ENCODE results near the gene RBM6. TPM values are rescaled to one million over a fixed set of nuclear protein-coding genes. Genes with fewer than 3 reads are reported as not detected.
A peak's percentile ranks its signal among the peaks of the same experiment; 100 is the strongest.
"Not testable (repeated sequence)": the region's sequence is repeated elsewhere in the genome, so short reads cannot be mapped to it uniquely, and the experiment has no call there.

Gene RBM6
- total RNA-seq, 1 donor from 2014 or later = 130 TPM

DNA sequence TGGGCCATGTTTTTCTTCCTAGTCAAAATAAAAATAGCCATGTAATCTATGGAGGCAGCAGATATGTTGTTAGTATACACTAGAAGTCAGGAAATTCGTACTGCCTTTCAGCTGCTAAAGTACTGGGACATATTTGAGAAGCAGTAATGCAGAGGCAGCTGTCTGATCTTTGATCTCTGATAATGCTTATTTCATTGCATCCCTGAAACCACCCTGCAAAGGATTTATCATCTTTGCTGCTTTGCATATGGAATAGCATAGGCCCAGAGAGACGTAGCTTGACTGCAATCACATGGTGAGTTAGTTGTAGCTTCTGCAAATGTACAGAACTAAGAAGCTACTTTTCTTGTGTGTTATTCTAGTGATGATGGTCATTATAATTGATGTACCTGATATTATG, 52.4 kb downstream of the RBM6 start:
- no peak for DNase-seq (ENCODE audit: low spot score)

DNA sequence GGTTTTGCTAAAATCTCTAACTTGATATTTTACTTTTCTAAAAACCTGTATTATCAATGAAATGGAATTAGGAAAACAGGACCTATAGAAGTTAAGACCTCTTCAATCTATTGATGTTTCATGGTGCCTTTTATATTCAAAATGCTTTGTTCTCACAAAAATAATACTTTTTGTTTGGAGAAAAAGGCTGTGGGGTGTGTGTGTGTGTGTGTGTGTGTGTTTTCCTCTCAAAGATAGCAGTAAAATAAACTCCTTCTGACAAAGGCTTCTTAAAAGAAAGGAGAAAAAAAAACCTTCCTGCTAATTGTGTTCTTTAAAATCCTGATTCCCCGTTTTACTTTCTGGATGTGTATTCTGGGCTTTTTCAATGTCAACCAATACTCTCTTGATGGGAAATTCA, 54.5 kb downstream of the RBM6 start:
- DNase-seq (ENCODE audit: low spot score) = no peak

DNA sequence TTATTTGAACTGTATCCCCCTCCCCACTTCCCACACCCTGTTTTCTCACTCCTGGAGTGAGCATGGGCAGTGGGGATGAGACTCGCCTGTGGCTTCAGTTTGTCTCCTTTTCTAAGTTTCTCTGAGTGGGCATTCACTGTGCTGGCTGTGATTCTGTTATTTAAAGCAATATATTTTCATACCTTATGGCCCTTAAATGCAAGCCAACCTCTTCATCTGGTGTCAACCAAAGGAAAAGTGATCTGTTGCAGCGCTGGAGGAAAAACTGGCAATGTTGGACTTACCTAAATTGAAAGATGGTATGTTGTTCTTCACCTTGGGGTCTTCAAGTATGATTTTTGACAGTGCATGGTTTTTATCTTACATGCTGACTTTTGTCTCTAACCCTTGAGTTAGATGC, 56.1 kb downstream of the RBM6 start:
- DNase-seq (ENCODE audit: low spot score) = no peak

DNA sequence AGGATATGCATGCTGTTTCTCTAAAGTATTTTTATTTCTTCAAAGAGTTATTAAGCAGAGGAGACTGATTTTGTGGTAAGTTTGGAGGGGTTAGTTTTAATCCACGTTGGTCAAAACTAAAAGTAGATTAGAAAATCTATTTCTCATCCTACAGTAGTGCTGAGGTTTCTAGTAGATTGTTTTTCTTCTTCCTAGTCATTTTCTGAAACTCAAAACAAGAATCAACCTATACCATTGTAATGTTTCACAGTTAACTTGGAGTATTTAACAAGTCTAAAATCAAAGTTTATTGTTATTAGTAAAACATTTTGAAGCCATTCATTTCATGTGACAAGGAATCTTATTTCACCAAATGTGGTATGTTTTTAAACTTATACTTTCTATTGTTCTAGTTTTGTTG, 57.9 kb downstream of the RBM6 start:
- DNase-seq (ENCODE audit: low spot score) = no peak

DNA sequence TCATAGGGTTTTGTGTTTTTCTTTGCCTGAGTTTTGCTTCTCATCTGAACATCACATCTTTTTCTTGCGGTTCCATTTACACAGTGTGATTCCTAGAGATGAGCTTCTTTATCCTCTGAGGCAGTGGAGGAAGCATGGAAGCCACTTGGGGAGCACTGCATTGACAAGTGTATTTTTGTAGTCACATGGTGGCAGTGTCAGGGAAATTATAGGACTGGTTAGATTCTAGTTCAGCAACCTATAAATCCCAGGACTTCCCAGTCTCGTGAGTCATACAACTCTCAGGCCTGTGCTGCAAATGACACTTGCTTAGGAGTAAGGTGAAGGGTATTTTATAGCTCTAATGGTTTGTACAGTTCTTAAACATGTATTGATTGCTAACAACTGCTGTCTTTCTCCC, 58.4 kb downstream of the RBM6 start:
- no peak for DNase-seq (ENCODE audit: low spot score)

DNA sequence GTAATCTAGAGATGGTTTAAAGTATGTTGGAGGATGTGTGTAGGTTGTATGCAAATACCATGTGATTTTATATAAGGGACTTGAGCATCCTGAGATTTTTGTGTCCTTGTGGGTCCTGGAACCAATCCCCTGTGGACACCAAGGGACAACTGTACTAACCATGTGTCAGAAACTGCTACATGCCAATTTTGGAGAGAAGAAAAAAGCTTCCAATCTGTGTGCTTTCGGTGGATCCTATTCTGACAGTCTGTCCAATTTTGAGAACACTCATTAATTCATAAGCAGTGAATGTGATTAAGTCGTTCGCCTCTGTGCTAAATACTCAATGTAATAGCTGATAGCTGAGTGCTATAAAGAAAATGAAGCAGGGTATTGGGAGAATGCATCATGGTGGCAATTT, 61.6 kb downstream of the RBM6 start:
- DNase-seq (ENCODE audit: low spot score) = no peak

DNA sequence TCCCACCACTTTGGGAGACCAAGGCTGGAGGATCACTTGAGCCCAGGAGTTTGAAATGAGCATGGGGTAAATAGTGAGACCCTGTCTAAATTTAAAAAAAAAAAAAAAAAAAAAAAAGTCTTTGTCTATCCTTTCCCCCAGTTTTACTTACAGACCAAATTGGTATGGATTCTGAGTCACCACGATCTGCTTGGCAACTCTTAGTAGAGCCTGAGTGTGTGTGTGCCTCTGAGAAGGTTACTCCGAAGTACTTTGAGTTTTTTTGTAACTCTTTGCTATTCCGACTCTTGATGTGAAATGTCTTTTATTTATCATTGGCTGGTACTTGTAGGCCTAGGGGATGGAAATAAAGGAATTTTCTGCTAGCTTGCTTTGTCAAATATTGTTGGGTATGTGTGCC, 63.3 kb downstream of the RBM6 start:
- no peak for DNase-seq (ENCODE audit: low spot score)

DNA sequence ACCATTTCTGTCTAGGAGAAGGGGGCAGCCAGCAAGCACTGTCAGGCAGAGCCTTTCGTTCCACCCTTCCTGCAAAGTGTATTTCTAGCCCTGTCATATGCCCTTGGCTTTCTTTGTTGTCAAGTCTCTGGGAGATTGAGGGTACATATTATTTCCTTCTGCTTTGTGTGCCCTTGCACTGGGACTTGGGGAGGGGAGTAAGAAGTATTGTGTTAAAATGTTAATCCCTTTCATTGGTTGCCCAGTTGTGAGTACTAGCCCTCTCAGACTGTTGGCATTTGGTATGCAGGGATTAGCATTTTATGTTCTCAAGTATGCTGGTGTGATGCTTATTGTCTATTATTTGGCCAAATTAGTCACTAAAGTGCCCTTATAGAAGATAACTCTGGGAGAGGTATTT, 63.9 kb downstream of the RBM6 start:
- no peak for DNase-seq (ENCODE audit: low spot score)

DNA sequence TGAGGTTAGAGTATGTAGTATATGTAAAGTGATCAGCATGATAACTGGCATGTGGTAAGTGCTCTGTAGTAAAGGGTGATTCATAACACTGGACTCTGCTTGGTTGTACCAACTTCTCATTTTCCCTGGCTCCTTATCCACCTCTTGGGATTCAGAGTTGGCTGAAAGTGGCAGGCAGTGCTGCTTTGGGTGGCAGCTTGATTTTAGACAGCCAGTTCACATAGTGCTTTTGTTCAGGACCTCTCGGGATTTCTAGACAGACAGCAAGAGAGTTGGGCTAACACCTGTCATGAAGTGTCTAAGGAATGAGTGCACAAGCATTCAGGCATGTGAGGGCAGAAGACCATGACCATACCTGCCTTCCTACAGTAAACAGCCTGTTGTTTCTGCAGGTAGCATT, 69.0 kb downstream of the RBM6 start:
- DNase-seq (ENCODE audit: low spot score) = no peak

DNA sequence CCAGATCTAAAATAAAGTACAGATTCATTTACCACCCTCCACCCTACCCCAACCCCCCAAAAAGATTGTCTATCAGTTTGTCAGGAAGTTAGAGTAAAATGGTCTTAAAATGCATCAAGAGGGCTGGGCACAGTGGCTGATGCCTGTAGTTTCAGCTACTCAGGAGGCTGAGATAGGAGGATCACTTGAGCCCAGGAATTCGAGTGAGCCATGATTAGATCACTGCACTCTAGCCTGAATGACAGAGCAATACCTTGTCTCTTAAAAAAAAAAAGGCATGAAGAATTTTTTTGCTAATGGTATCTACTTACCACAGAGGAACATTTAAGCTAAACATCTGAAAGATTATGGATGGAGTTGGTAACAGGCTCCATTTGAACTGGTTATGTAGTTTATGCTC, 71.0 kb downstream of the RBM6 start:
- DNase-seq (ENCODE audit: low spot score) = no peak

DNA sequence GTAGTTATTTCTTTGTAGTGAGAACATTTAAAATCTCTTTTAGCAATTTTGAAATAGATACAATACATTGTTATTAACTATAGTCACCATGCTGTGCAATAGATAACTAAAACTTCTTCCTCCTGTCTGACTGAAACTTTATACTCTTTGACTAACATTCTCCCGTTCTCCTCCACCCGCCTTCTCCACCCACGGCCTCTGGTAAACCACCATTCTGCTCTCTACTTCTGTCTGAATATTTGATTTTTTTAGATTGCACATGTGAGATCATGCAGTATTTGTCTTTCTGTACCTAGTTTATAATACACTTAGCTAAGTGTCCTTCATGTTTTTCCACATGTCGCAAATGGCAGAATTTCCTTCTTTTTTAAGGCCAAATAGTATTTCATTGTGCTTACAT, 76.0 kb downstream of the RBM6 start:
- DNase-seq (ENCODE audit: low spot score) = no peak

DNA sequence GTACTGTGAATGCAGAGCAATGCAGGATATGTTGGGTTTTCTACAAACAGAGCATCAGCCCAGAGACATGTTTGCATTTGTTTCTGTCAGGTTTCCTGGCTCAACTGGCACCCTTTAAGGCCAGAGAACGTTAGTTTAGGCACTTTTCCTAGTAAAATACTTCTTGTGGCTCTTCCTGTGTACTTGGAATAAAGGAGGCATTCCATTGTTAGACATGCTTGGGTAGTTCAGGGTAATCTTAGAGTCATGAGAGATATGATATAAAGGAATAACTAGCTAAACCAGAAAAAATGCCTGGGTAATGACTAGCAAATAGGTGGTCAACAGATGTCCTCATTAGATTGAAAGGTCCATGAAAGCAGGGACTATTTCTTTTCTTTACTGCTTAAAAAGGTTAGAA, 88.4 kb downstream of the RBM6 start:
- DNase-seq (ENCODE audit: low spot score) = no peak

DNA sequence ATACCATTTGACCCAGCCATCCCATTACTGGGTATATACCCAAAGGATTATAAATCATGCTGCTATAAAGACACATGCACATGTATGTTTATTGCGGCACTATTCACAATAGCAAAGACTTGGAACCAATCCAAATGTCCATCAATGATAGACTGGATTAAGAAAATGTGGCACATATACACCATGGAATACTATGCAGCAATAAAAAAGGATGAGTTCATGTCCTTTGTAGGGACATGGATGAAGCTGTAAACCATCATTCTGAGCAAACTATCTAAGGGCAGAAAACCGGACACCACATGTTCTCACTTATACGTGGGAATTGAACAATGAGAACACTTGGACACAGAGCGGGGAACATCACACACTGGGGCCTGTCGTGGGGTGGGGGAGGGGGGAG, 91.3 kb downstream of the RBM6 start:
- not testable (repeated sequence) for DNase-seq (ENCODE audit: low spot score)

DNA sequence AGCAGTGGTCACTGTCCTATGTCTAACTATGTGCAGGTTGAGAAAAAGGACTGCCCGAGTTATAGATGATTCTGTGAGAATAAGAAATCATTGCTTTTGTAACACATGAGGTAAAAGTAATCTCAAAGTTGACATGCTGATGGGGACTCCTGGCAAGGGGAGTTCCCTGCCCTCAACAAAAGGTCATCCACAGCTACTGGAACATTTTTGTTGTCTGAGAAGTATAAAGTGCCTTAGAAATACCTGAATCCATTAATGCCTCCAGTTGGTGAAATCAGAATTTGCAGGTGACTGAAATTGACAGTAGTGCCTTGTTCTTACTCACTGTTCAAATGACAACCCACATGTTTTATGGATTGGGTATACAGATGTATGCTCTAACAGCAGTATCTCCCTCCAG, 105.0 kb downstream of the RBM6 start:
- DNase-seq (ENCODE audit: low spot score) = no peak

DNA sequence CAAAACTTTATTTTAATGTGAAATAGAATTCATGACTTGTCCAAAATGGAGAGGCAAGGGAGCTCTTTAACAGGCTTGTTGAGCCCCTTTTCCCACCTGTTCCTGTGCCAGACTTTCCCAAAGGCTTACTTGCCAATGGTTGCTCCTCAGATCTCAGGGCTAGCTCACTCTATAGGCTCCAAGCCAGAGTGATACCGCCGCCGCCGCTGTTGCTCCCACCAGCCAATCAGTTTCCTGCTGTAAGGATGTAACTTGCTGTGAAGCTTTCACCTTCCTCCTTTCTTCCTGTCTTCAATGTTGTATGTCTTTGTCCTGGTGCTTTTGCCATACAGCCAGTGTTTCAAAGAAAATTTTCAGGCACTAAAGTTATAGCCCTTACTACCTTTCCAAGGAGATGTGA, 107.5 kb downstream of the RBM6 start:
- no peak for DNase-seq (ENCODE audit: low spot score)

DNA sequence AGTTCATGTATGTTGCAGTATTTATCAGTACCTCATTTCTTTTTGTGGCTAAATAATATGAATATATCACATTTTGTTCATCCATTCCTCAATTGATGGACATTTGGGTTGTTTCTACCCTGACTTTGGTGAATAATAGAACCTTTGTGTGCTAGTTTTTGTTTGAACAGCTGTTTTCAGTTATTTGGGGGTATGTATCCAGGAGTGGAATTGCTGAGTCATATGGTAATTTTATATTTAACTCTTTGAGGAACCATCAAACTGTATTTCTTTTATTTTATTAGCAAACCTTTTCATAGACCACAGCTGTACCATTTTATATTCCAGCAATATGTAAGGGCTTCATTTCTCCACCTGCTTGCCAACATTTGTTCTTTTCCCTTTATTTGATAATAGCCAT, 110.4 kb downstream of the RBM6 start:
- no peak for DNase-seq (ENCODE audit: low spot score)

DNA sequence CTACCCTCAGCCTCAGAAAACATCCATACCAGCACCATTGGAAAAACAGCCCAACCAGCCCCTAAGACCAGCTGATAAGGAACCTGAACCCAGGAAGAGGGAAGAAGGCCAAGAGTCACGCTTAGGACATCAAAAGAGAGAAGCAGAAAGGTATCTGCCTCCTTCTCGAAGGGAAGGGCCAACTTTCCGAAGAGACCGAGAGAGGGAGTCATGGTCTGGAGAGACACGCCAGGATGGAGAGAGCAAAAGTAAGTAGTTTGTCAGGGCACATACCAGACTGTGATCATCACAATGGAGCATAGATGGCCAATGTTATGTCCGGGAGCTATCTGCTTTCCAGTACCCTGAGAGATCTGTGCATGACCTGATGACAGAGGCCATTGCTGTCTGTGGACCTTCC, 117.8 kb downstream of the RBM6 start:
- no peak for DNase-seq (ENCODE audit: low spot score)

DNA sequence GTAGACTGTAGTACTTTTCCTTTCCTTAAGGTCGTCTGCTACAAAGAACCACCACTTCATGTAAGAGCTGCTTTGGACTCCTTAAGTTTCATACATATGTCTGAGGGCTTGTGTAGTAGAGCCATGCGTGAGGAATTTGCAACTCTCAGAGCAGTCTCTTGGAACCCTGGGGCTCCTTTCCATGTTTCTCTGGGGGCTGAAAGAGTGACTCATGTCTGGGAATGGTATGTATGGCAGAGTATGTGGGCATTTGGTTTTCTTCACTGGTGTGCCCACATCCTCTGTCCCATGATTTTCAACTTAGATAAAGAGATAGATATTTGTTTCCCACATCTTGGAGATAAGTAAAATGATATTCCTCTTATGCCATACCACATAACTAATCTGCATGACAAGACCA, 128.2 kb downstream of the RBM6 start:
- DNase-seq (ENCODE audit: low spot score) = no peak

DNA sequence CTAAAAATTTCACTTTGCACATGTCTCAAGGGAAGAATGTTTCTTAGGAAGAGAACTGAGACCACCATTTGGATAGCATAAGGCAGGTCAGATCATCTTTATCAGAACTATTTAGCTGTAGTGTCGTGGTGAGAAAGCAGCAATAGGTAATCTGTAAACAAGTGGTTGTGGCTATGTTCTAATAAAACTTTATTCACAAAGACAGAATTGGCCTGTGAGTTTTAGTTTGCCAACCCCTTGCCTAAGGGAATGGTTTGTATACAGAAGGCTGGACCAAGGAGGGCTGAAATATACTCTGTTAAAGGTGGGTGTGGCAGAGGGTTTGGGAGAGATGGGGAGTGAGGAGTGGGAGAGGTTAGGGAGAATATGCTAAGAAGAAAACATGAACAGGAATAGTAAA, 138.1 kb downstream of the RBM6 start:
- no peak for DNase-seq (ENCODE audit: low spot score)

DNA sequence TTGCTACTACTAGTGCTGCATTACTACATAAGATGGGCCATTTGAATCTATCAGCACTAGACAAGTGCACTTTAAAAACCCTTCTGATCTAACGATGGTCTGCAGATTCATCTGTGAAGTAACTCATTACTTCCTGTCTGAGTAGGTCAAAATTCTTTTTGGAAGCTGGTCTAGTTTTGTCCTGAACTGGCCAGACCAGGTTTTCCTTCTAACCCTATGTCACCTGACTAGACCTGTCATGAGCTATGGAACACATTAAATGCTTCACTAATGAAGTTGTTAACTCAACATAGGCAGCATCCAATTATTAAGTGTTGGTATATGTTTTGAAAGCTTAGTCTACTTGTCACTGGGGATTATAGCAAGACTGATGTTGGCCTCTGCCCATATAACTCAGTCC, 138.7 kb downstream of the RBM6 start:
- DNase-seq (ENCODE audit: low spot score) = no peak

DNA sequence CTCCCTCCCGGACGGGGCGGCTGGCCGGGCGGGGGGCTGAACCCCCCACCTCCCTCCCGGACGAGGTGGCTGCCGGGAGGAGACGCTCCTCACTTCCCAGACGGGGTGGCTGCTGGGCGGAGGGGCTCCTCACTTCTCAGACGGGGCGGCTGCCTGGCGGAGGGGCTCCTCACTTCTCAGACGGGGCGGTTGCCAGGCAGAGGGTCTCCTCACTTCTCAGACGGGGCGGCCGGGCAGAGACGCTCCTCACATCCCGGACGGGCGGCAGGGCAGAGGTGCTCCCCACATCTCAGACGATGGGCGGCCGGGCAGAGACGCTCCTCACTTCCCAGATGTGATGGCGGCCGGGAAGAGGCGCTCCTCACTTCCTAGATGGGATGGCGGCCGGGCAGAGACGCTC, 145.0 kb downstream of the RBM6 start:
- DNase-seq (ENCODE audit: low spot score) = not testable (repeated sequence)

DNA sequence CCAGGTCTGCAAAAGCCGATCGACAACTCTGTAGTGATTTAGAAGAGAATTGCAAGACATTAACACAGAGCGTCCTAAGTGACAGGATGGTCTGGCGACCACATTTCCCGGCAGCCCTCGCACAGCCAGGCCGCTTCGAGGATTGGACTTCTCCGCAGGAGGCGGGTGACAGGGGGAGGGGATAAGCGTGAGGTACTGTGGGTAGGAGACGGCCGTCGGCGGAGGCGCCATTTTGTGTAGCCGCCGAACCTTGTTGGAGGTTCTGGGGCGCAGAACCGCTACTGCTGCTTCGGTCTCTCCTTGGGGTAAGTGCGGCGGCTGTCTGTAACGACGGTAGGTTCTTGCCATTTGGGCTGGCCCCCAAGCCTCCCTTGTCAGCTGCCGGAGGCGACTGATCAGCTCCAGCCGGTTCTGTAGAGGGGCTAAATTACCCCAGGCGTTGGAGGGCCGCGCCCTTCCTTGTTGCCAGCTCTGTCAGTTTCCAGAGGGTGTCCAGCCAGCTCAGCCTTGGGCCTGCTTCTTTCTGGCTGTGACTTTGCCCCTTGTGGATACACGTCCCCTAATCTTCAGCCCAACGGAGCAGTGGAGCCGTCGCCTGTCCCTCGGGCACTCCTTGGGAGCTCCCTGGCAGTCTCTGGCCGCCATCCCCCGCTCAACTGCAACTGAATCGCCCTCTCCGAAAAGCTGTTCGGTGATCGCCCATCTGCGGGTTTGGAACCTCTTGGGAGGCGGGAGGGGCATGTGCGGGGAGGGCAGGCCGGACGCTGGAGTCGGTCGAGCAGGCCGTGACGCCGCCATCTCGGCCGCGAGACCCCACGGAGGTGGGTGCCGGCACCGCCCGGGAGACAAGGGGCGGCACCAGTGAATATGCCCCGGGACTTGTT, 149.0 kb downstream of the RBM6 start, which contains the start of gene RBM5:
RBM5 (plus strand) TSS at position 195 of the 884 bp plus-strand sequence. CDS start 1,516 bp downstream, outside the sequence.
- DNase-seq (ENCODE audit: low spot score) = peak; percentile 94

DNA sequence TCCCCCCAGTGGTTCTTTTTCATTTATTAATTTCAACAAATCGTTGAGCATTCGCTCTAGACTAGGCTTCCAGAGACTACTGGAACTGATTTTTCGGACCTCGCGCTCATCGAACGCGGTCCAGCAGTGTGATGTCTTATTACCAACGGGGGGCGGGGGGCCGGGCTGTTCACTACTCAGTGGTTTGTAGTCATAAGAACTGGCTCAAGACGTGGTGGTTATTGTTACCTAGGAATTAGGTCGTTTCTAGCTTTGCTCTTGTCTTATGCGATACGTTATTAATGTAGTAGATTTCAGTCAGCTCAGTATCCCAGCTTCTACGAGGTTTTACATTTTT, 149.6 kb downstream of the RBM6 start:
- no peak for DNase-seq (ENCODE audit: low spot score)

DNA sequence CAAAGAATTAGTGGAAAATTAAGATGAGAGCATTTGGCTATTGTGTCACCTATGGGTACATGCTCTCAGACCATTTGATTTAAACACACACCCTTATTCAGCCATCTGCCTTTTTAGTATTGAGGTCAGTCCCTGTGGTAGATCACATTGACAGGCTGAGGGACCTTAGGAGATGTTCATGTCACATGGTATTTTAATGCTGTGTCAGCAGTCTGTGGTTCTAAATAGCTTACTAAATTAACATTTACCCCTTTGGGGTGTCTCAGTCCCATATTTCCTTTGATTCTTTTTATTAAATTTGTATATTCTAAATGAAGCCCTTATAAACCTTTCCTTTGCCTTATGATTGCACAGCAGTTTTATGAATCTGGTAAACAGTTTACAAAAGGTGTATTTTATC, 151.0 kb downstream of the RBM6 start:
- no peak for DNase-seq (ENCODE audit: low spot score)

All from ureter (tissue), 1 donor.